Vagina (tissue), 2 donors: ENCODE data around the gene SCYL3. TPM values are rescaled to one million over a fixed set of nuclear protein-coding genes. Genes with fewer than 3 reads are reported as not detected.
"Not testable (repeated sequence)": the region's sequence is repeated elsewhere in the genome, so short reads cannot be mapped to it uniquely, and the experiment has no call there.

Experiments
- DNase-seq, 2 donors: peaks; one replicate each; pipeline ENCODE4 v3.0.0-alpha.2; 2017; ENCODE audit errors: extremely low spot score in 2 of 2
- H3K27ac ChIP-seq: fragments of 200-600 bp; sonication (generic); one replicate; pipeline ENCODE4 v1.5.1; 2019
- H3K27me3 ChIP-seq: fragments of 200-600 bp; sonication (generic); one replicate; pipeline ENCODE4 v1.5.1; 2019
- H3K36me3 ChIP-seq, 2 donors: fragments of 200-600 bp; sonication (generic); one replicate each; pipeline ENCODE4 v1.5.1; 2017 to 2019
- H3K4me1 ChIP-seq: fragments of 200-600 bp; sonication (generic); one replicate; pipeline ENCODE4 v1.5.1; 2019
- H3K4me3 ChIP-seq, 2 donors: fragments of 200-600 bp; sonication (generic); 1 replicate in 1 of 2; 2 replicates in 1 of 2; pipeline ENCODE4 v1.5.1; 2016 to 2019
- H3K9me3 ChIP-seq: fragments of 200-600 bp; sonication (generic); one replicate; pipeline ENCODE4 v1.5.1; 2019
- CTCF ChIP-seq, 3 experiments: fragments of 450-650 bp in 2 of 3; fragments of 200-600 bp in 1 of 3; sonication (generic) in 1 of 3; IDR thresholded peaks; one replicate each; pipeline ENCODE4 v1.5.1; 2017 to 2019; ENCODE audit warnings: antibody characterized with exemption in 3 of 3, mild to moderate bottlenecking in 2 of 3, moderate library complexity in 2 of 3
- POLR2A ChIP-seq, 2 donors: fragments of 450-650 bp; IDR thresholded peaks; one replicate each; pipeline ENCODE4 v1.6.1; 2017; ENCODE audit warnings: antibody characterized with exemption in 2 of 2, mild to moderate bottlenecking in 2 of 2, moderate library complexity in 2 of 2
- POLR2AphosphoS5 ChIP-seq, 2 donors: sonication (generic); formaldehyde crosslinking; IDR thresholded peaks; one replicate each; pipeline ENCODE4 v1.9.0; 2017; ENCODE audit warnings: antibody characterized with exemption in 2 of 2, mild to moderate bottlenecking in 2 of 2, low read depth in 1 of 2; ENCODE audit not compliant: insufficient read depth in 1 of 2
- intact Hi-C: fragments of 100-400 bp; cut with DNase I; formaldehyde crosslinking; loops from one replicate; pipeline ENCODE4 v1.15.1; 2023
- total RNA-seq: library from RNA; depleted of rRNA; stranded (reverse); fragments of >200 nt; gene quantifications from one replicate; pipeline ENCODE4 v1.2.3, GENCODE V29; 2016

Gene SCYL3
- total RNA-seq, 1 donor from 2014 or later: 11.8 TPM

- intact Hi-C loops: no loop called here
- H3K27ac ChIP-seq: no peak overlapping the region
Measured at GRCh38 chr1:169874229-169874628, 19.5 kb downstream of the SCYL3 start.

GRCh38 chr1:169873582-169874199 lies 20.0 kb downstream of the SCYL3 start:
- peaks cover 0 to 80% of the 10 kb centered on the region in 2 donors for H3K36me3 ChIP-seq

More at GRCh38 chr1:169874229-169874628, 19.5 kb downstream of the SCYL3 start:
- Histone ChIP-seq H3K36me3 (peaks cover 0 to 80% of the 10 kb centered on the region in 2 donors), H3K27me3 (no peaks in the 10 kb centered on the region), H3K4me3 (no peak overlapping the region), H3K9me3 (no peaks in the 10 kb centered on the region), H3K4me1 (no peaks in the 10 kb centered on the region)
- no peak for DNase-seq
- no peak for TF ChIP-seq POLR2A (IDR thresholded peaks at IDR 0.05)
- no peak for TF ChIP-seq POLR2AphosphoS5 (IDR thresholded peaks at IDR 0.05; ENCODE audit: insufficient read depth in 1 of 2, low read depth in 1 of 2)
- no peak for TF ChIP-seq CTCF (IDR thresholded peaks at IDR 0.05)

GRCh38 chr1:169872906-169873305 lies 20.8 kb downstream of the SCYL3 start:
- no peak overlapping the region for H3K27ac ChIP-seq
- no peaks in the 10 kb centered on the region for H3K9me3 ChIP-seq
- no peaks in the 10 kb centered on the region for H3K4me1 ChIP-seq
- no peak for TF ChIP-seq POLR2A (IDR thresholded peaks at IDR 0.05)
- no peak for TF ChIP-seq CTCF (IDR thresholded peaks at IDR 0.05)
- TF ChIP-seq POLR2AphosphoS5 (IDR thresholded peaks at IDR 0.05; ENCODE audit: insufficient read depth in 1 of 2, low read depth in 1 of 2): no peak
- H3K36me3 ChIP-seq: peaks cover 0 to 86% of the 10 kb centered on the region in 2 donors
- intact Hi-C loops: no loop called here
- no peak overlapping the region for H3K4me3 ChIP-seq
- no peak for DNase-seq
- no peaks in the 10 kb centered on the region for H3K27me3 ChIP-seq

More at GRCh38 chr1:169873582-169874199, 20.0 kb downstream of the SCYL3 start:
- H3K27me3 ChIP-seq: no peaks in the 10 kb centered on the region
- intact Hi-C loops: no loop called here
- no peak overlapping the region for H3K4me3 ChIP-seq
- no peaks in the 10 kb centered on the region for H3K9me3 ChIP-seq
- no peak for DNase-seq
- TF ChIP-seq CTCF (IDR thresholded peaks at IDR 0.05): no peak
- TF ChIP-seq POLR2A (IDR thresholded peaks at IDR 0.05): no peak
- TF ChIP-seq POLR2AphosphoS5 (IDR thresholded peaks at IDR 0.05; ENCODE audit: insufficient read depth in 1 of 2, low read depth in 1 of 2): no peak
- no peaks in the 10 kb centered on the region for H3K4me1 ChIP-seq
- no peak overlapping the region for H3K27ac ChIP-seq

GRCh38 chr1:169871988-169872387 lies 21.7 kb downstream of the SCYL3 start:
- H3K4me1 ChIP-seq, H3K9me3 ChIP-seq, H3K27me3 ChIP-seq, DNase-seq, intact Hi-C loops, H3K4me3 ChIP-seq, H3K27ac ChIP-seq: not testable (repeated sequence)
- H3K36me3 ChIP-seq: peaks cover 0 to 86% of the 10 kb centered on the region in 2 donors

GRCh38 chr1:169869426-169869825 lies 24.3 kb downstream of the SCYL3 start:
- Histone ChIP-seq H3K4me1 (no peaks in the 10 kb centered on the region), H3K27ac (no peak overlapping the region), H3K36me3 (peaks cover 0 to 86% of the 10 kb centered on the region in 2 donors), H3K9me3 (no peaks in the 10 kb centered on the region), H3K4me3 (no peak overlapping the region), H3K27me3 (no peaks in the 10 kb centered on the region)
- no peak for TF ChIP-seq POLR2AphosphoS5 (IDR thresholded peaks at IDR 0.05; ENCODE audit: insufficient read depth in 1 of 2, low read depth in 1 of 2)
- intact Hi-C loops: loop anchor here (5.0 kb wide), 1 partner anchor 1047 kb away; no protein-coding TSS in a partner anchor
- DNase-seq: no peak

- intact Hi-C loops: loop anchor here (5.0 kb wide), 1 partner anchor 1047 kb away; no protein-coding TSS in a partner anchor
- no peak for TF ChIP-seq POLR2A (IDR thresholded peaks at IDR 0.05)
- no peak for TF ChIP-seq POLR2AphosphoS5 (IDR thresholded peaks at IDR 0.05; ENCODE audit: insufficient read depth in 1 of 2, low read depth in 1 of 2)
- no peak for TF ChIP-seq CTCF (IDR thresholded peaks at IDR 0.05)
- Histone ChIP-seq H3K27me3 (no peaks in the 10 kb centered on the region), H3K9me3 (no peaks in the 10 kb centered on the region), H3K4me3 (no peak overlapping the region), H3K36me3 (peaks cover 0 to 86% of the 10 kb centered on the region in 2 donors), H3K27ac (no peak overlapping the region), H3K4me1 (no peaks in the 10 kb centered on the region)
- DNase-seq: no peak
Measured at GRCh38 chr1:169868978-169869377, 24.7 kb downstream of the SCYL3 start.
